ENCODE data around the gene UCK2. TPM values are rescaled to one million over a fixed set of nuclear protein-coding genes. Genes with fewer than 3 reads are reported as not detected.

The UCK2 gene
- polyA plus RNA-seq, 2 donors = 18.8 to 25.4 TPM

DNA sequence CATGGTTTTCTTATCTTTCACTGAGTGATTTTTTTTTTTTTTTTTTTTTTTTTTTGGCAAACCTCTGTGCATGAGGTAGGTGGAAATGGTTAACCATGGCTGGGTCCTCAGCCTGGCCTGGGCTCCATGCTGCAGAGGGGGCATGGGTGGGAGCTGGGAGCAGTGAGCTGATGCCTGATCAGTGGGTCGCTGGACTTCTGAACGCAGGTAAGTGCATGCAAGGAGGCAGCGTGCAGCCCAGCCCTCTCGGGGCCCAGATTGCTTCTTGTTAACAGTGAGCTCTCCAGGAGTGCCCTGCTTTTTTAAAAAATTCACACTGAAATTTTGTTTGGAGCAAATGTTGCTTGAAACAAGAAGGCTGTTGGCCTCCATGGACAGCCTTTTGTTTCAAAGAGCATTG lies 75.2 kb downstream of the UCK2 start:
- Histone ChIP-seq H3K4me3 (ENCODE audit: low read depth in 1 of 2, low read length in 2 of 2) (no peak overlapping the region), H3K4me1 (ENCODE audit: control insufficient read depth in 2 of 2, insufficient read depth in 2 of 2, low read length in 1 of 2) (peaks cover 3 to 20% of the 10 kb centered on the region in 2 donors), H3K27me3 (ENCODE audit: control insufficient read depth in 1 of 2, insufficient read depth in 2 of 2, low read length in 2 of 2) (no peaks in the 10 kb centered on the region), H3K9me3 (ENCODE audit: control insufficient read depth in 2 of 2, insufficient read depth in 1 of 2, low read depth in 1 of 2, low read length in 1 of 2) (no peaks in the 10 kb centered on the region), H3K36me3 (ENCODE audit: control insufficient read depth in 2 of 2, insufficient read depth in 2 of 2, low read length in 1 of 2) (peaks cover 2 to 12% of the 10 kb centered on the region in 2 donors), H3K27ac (ENCODE audit: low read depth in 2 of 2, low read length in 1 of 2) (no peak overlapping the region)
- WGBS, 2 donors = 98% methylated on average over 4 of the region's 4 CpGs

DNA sequence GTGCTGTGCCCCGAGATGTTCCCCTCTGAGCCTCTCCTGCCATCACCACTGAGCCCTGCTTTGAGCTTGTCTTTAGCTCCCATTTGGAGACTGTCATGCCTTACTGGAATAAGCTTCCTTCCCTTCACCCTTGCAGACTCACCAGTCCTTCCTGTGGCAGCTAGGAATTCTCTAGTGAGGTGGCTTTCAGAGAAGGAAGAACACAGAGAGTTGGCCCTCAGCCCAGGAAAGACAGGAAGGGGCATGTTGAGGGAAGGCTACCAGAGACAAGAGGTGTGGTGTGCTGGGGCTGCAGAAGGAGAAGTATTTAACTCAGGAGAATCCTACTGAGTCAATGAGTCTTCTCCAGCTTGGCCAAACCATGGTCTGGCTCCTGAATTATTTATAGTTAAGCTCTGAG lies 76.3 kb downstream of the UCK2 start:
- H3K4me3 ChIP-seq (ENCODE audit: low read depth in 1 of 2, low read length in 2 of 2) = no peak overlapping the region
- peaks cover 3 to 17% of the 10 kb centered on the region in 2 donors for H3K4me1 ChIP-seq (ENCODE audit: control insufficient read depth in 2 of 2, insufficient read depth in 2 of 2, low read length in 1 of 2)
- no peaks in the 10 kb centered on the region for H3K27me3 ChIP-seq (ENCODE audit: control insufficient read depth in 1 of 2, insufficient read depth in 2 of 2, low read length in 2 of 2)
- 54 to 76% methylated on average over 1 of the region's 1 CpG for WGBS, 2 donors
- H3K27ac ChIP-seq (ENCODE audit: low read depth in 2 of 2, low read length in 1 of 2) = peak overlapping the region; percentile 32 to 58
- peaks cover 6 to 11% of the 10 kb centered on the region in 2 donors for H3K36me3 ChIP-seq (ENCODE audit: control insufficient read depth in 2 of 2, insufficient read depth in 2 of 2, low read length in 1 of 2)
- H3K9me3 ChIP-seq (ENCODE audit: control insufficient read depth in 2 of 2, insufficient read depth in 1 of 2, low read depth in 1 of 2, low read length in 1 of 2) = no peaks in the 10 kb centered on the region

DNA sequence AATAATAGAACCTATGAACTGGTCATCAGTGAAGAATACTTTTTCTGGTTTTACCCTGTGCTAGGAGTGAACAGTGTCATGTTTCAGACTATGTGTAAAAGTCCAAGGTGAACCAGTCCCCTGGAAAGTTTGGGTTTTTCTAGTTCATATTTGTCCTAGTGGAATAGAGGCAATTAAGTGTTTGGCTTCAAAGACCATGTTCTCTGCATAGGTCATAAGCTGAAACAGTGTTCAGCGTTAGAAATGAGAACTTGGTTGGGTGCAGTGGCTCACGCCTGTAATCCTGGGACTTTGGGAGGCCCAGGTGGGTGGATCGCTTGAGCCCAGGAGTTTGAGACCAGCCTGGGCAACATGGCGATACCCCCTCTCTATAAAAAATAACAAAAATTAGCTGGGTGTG lies 77.5 kb downstream of the UCK2 start:
- H3K36me3 ChIP-seq (ENCODE audit: control insufficient read depth in 2 of 2, insufficient read depth in 2 of 2, low read length in 1 of 2) = peaks cover 9 to 16% of the 10 kb centered on the region in 2 donors
- 82 to 96% methylated on average over 4 of the region's 4 CpGs for WGBS, 2 donors

DNA sequence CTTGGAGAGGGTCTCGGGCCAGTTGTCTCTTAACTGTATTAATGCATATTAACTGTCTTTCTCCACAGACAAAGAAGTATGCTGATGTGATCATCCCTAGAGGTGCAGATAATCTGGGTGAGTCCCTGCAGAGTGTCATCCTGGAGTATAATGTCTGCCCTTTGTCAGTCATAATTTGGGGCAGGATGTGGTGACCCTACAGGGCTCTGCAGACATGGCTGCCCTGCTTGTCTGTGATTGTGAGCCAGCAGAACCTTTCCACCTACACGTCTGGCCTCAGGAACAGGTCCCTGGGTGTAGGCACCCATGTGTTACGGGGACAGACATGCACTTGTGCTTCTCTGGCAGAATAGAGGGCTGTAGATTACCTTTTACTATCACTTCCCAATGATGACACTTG lies 78.4 kb downstream of the UCK2 start:
- Histone ChIP-seq H3K27me3 (ENCODE audit: control insufficient read depth in 1 of 2, insufficient read depth in 2 of 2, low read length in 2 of 2) (no peaks in the 10 kb centered on the region), H3K4me1 (ENCODE audit: control insufficient read depth in 2 of 2, insufficient read depth in 2 of 2, low read length in 1 of 2) (peaks cover 3 to 10% of the 10 kb centered on the region in 2 donors), H3K36me3 (ENCODE audit: control insufficient read depth in 2 of 2, insufficient read depth in 2 of 2, low read length in 1 of 2) (peaks cover 9 to 18% of the 10 kb centered on the region in 2 donors), H3K9me3 (ENCODE audit: control insufficient read depth in 2 of 2, insufficient read depth in 1 of 2, low read depth in 1 of 2, low read length in 1 of 2) (no peaks in the 10 kb centered on the region), H3K4me3 (ENCODE audit: low read depth in 1 of 2, low read length in 2 of 2) (no peak overlapping the region), H3K27ac (ENCODE audit: low read depth in 2 of 2, low read length in 1 of 2) (no peak overlapping the region)
- WGBS, 2 donors = 83 to 92% methylated on average over 3 of the region's 3 CpGs

More for the DNA sequence above, 77.5 kb downstream of the UCK2 start:
- Histone ChIP-seq H3K27me3 (ENCODE audit: control insufficient read depth in 1 of 2, insufficient read depth in 2 of 2, low read length in 2 of 2) (no peaks in the 10 kb centered on the region), H3K4me3 (ENCODE audit: low read depth in 1 of 2, low read length in 2 of 2) (no peak overlapping the region), H3K9me3 (ENCODE audit: control insufficient read depth in 2 of 2, insufficient read depth in 1 of 2, low read depth in 1 of 2, low read length in 1 of 2) (no peaks in the 10 kb centered on the region), H3K27ac (ENCODE audit: low read depth in 2 of 2, low read length in 1 of 2) (no peak overlapping the region), H3K4me1 (ENCODE audit: control insufficient read depth in 2 of 2, insufficient read depth in 2 of 2, low read length in 1 of 2) (peaks cover 3 to 10% of the 10 kb centered on the region in 2 donors)

GRCh38 chr1:165907256-165907857 lies 79.9 kb downstream of the UCK2 start:
- peaks cover 9 to 18% of the 10 kb centered on the region in 2 donors for H3K36me3 ChIP-seq (ENCODE audit: control insufficient read depth in 2 of 2, insufficient read depth in 2 of 2, low read length in 1 of 2)
- no peaks in the 10 kb centered on the region for H3K9me3 ChIP-seq (ENCODE audit: control insufficient read depth in 2 of 2, insufficient read depth in 1 of 2, low read depth in 1 of 2, low read length in 1 of 2)
- WGBS, 2 donors = 80 to 84% methylated on average over 13 of the region's 13 CpGs
- no peak overlapping the region for H3K27ac ChIP-seq (ENCODE audit: low read depth in 2 of 2, low read length in 1 of 2)
- H3K27me3 ChIP-seq (ENCODE audit: control insufficient read depth in 1 of 2, insufficient read depth in 2 of 2, low read length in 2 of 2) = no peaks in the 10 kb centered on the region
- no peak overlapping the region for H3K4me3 ChIP-seq (ENCODE audit: low read depth in 1 of 2, low read length in 2 of 2)
- peaks cover 3 to 20% of the 10 kb centered on the region in 2 donors for H3K4me1 ChIP-seq (ENCODE audit: control insufficient read depth in 2 of 2, insufficient read depth in 2 of 2, low read length in 1 of 2)

DNA sequence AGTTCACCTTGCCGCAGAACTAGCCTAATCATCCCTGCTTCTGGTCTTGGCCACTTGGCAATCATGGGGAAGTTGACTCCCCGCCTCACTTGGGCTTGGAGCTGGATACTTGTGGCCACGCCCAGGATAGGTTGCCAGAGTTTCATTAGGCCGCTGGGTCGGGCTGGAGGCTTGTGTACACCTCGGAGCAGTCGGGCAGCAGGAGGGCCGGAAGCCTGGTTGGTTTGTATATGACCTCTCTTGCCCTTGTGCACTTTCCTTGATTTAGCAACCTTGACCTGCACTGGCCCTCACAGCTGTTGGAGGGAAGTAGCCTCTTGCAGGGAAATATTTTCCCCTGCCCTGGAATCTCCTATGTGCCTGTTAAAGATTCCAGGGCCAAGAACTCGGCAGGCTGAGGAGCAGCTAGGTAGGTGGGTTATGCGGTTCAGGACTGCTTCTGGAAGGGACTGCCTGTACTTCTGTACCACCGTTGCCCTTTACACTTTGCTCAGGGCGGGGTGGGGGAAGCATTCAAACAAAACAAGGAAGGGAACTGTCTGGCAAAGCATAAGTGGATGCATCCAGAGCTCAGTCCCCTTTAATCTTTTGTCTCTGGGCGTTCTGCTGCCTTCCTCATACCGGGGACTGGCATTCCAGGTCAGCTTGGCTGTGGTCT lies 83.5 kb downstream of the UCK2 start:
- Histone ChIP-seq H3K4me3 (ENCODE audit: low read depth in 1 of 2, low read length in 2 of 2) (no peak overlapping the region), H3K9me3 (ENCODE audit: control insufficient read depth in 2 of 2, insufficient read depth in 1 of 2, low read depth in 1 of 2, low read length in 1 of 2) (no peaks in the 10 kb centered on the region), H3K27ac (ENCODE audit: low read depth in 2 of 2, low read length in 1 of 2) (peak overlapping the region; percentile 24 to 62), H3K27me3 (ENCODE audit: control insufficient read depth in 1 of 2, insufficient read depth in 2 of 2, low read length in 2 of 2) (no peaks in the 10 kb centered on the region), H3K36me3 (ENCODE audit: control insufficient read depth in 2 of 2, insufficient read depth in 2 of 2, low read length in 1 of 2) (peaks cover 9 to 15% of the 10 kb centered on the region in 2 donors), H3K4me1 (ENCODE audit: control insufficient read depth in 2 of 2, insufficient read depth in 2 of 2, low read length in 1 of 2) (peaks cover 0 to 22% of the 10 kb centered on the region in 2 donors)
- WGBS, 2 donors = 39 to 44% methylated on average over 14 of the region's 14 CpGs

DNA sequence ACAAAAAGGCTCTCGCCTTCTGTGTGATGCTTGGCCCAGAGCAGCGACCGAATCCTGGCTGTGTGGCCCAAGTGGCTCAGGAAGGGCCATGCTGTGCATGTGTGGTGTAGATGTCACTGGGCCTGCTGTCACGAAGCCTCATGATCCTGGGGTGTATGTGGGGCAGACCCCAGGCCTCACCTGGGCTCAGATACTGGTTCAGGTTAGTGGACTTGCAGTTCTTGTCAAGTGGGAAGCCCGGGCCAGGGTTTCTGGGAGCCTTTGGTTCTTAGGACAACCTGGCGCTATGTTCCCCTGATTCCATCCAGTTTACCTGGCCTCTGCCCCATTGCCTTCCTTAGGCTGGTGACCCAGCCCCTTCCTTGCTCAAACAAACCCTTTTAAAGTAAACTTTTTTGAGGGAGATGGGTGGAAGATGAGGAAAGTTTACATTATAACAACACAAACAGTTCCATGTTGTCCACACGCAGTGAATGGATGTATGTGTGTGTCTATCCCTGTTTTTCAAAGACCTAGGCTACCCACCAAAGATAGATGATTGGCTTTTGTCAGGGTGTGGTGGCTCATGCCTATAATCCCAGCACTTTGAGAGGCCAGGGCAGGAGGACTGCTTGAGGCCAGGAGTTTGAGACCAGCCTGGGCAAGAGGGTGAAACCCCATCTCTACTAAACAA lies 84.3 kb downstream of the UCK2 start:
- no peaks in the 10 kb centered on the region for H3K27me3 ChIP-seq (ENCODE audit: control insufficient read depth in 1 of 2, insufficient read depth in 2 of 2, low read length in 2 of 2)
- H3K36me3 ChIP-seq (ENCODE audit: control insufficient read depth in 2 of 2, insufficient read depth in 2 of 2, low read length in 1 of 2) = peaks cover 9 to 13% of the 10 kb centered on the region in 2 donors
- no peak overlapping the region for H3K4me3 ChIP-seq (ENCODE audit: low read depth in 1 of 2, low read length in 2 of 2)
- H3K4me1 ChIP-seq (ENCODE audit: control insufficient read depth in 2 of 2, insufficient read depth in 2 of 2, low read length in 1 of 2) = peaks cover 0 to 24% of the 10 kb centered on the region in 2 donors
- no peaks in the 10 kb centered on the region for H3K9me3 ChIP-seq (ENCODE audit: control insufficient read depth in 2 of 2, insufficient read depth in 1 of 2, low read depth in 1 of 2, low read length in 1 of 2)
- WGBS, 2 donors = 86 to 91% methylated on average over 7 of the region's 7 CpGs
- peak overlapping the region in 1 of 2 donors; percentile 24 for H3K27ac ChIP-seq (ENCODE audit: low read depth in 2 of 2, low read length in 1 of 2)

- Histone ChIP-seq H3K4me3 (ENCODE audit: low read depth in 1 of 2, low read length in 2 of 2) (no peak overlapping the region), H3K36me3 (ENCODE audit: control insufficient read depth in 2 of 2, insufficient read depth in 2 of 2, low read length in 1 of 2) (peaks cover 7 to 9% of the 10 kb centered on the region in 2 donors), H3K9me3 (ENCODE audit: control insufficient read depth in 2 of 2, insufficient read depth in 1 of 2, low read depth in 1 of 2, low read length in 1 of 2) (no peaks in the 10 kb centered on the region), H3K27me3 (ENCODE audit: control insufficient read depth in 1 of 2, insufficient read depth in 2 of 2, low read length in 2 of 2) (no peaks in the 10 kb centered on the region), H3K4me1 (ENCODE audit: control insufficient read depth in 2 of 2, insufficient read depth in 2 of 2, low read length in 1 of 2) (peaks cover 0 to 24% of the 10 kb centered on the region in 2 donors), H3K27ac (ENCODE audit: low read depth in 2 of 2, low read length in 1 of 2) (no peak overlapping the region)
- WGBS, 2 donors = 80 to 83% methylated on average over 6 of the region's 6 CpGs
Measured at GRCh38 chr1:165912638-165913037, 85.2 kb downstream of the UCK2 start.

DNA sequence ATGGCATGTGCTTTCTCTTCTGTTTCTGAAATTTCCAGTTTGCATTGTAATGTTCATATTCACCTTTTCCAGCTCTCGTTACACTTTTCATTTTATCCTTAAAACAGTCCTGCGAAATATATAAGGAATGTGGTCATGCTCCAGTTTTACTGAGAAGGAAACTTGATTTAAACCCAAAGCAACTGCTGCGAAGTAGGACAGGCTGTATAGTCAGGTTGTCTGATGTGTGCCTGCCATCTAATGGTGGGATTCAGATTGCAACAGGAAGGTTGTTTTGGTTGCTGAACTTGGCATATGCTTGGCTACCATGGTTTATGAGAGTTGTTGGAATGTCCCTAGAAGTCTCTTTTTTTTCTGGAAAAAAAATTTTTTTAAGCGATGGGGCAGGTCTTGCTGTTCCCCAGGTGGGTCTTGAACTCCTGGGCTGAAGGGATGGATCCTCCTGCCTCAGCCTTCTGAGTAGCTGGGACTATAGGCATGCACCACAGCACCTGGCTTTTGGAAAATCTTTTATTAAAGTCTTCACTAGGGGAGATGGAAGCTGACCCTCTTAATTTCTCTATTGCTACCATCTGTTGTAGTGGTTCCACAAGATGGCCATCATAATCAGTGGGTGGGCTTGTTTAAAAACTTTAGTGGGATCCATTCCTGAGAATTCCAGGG lies 86.9 kb downstream of the UCK2 start:
- Histone ChIP-seq H3K27ac (ENCODE audit: low read depth in 2 of 2, low read length in 1 of 2) (no peak overlapping the region), H3K4me3 (ENCODE audit: low read depth in 1 of 2, low read length in 2 of 2) (no peak overlapping the region), H3K27me3 (ENCODE audit: control insufficient read depth in 1 of 2, insufficient read depth in 2 of 2, low read length in 2 of 2) (no peaks in the 10 kb centered on the region), H3K36me3 (ENCODE audit: control insufficient read depth in 2 of 2, insufficient read depth in 2 of 2, low read length in 1 of 2) (peaks cover 0 to 6% of the 10 kb centered on the region in 2 donors), H3K9me3 (ENCODE audit: control insufficient read depth in 2 of 2, insufficient read depth in 1 of 2, low read depth in 1 of 2, low read length in 1 of 2) (no peaks in the 10 kb centered on the region), H3K4me1 (ENCODE audit: control insufficient read depth in 2 of 2, insufficient read depth in 2 of 2, low read length in 1 of 2) (peaks cover 0 to 24% of the 10 kb centered on the region in 2 donors)
- WGBS, 2 donors = 5 to 9% methylated on average over 4 of the region's 4 CpGs

Measured in esophagus (tissue), 2 donors.